H1 (cell line): Measurements from ENCODE around the gene ACBD6.

ENCODE experiments used
- CBX8 ChIP-seq: fragments of 300-800, 300-1000 bp; sonication (generic); IDR thresholded peaks from 2 replicates; pipeline ENCODE4 v1.7.1; 2016; ENCODE audit warnings: low read depth, low read length, borderline replicate concordance
- EZH2 ChIP-seq: fragments of 200-600 bp; sonication (generic); IDR thresholded peaks from 2 replicates; pipeline ENCODE4 v1.7.1; 2012; ENCODE audit warnings: low read depth, mild to moderate bottlenecking, moderate library complexity, low read length, inconsistent platforms; ENCODE audit not compliant: severe bottlenecking
- POLR2A ChIP-seq, 2 experiments: IDR thresholded peaks; 1 replicate in 1 of 2; 2 replicates in 1 of 2; pipeline ENCODE4 v1.6.1; 2011; ENCODE audit warnings: low read depth in 2 of 2, low read length in 2 of 2, mild to moderate bottlenecking in 2 of 2; ENCODE audit errors: control extremely low read depth in 1 of 2
- POLR2AphosphoS5 ChIP-seq: IDR thresholded peaks from 2 replicates; pipeline ENCODE4 v1.6.1; 2011; ENCODE audit warnings: low read depth, low read length
- RNF2 ChIP-seq: fragments of 200-900, 300-1000 bp; sonication (generic); IDR thresholded peaks from 2 replicates; pipeline ENCODE4 v1.7.1; 2016; ENCODE audit warnings: borderline replicate concordance, low read depth, mild to moderate bottlenecking, antibody characterized with exemption, low read length; ENCODE audit not compliant: poor library complexity, severe bottlenecking; ENCODE audit errors: missing control alignments
- RXRA ChIP-seq: IDR thresholded peaks from 2 replicates; pipeline ENCODE4 v1.6.1; 2011; ENCODE audit warnings: low read depth, mild to moderate bottlenecking, low read length, moderate library complexity; ENCODE audit not compliant: insufficient read depth
- TF ChIP-seq, protein P1 (sequence below), 3 experiments: IDR thresholded peaks; 1 replicate in 2 of 3; 2 replicates in 1 of 3; pipeline versions ENCODE4 v1.5.1 to v1.6.1; 2011; ENCODE audit warnings: low read length in 3 of 3, mild to moderate bottlenecking in 3 of 3, inconsistent platforms in 2 of 3, low read depth in 1 of 3, moderate library complexity in 1 of 3; ENCODE audit not compliant: insufficient read depth in 1 of 3; ENCODE audit errors: control extremely low read depth in 1 of 3

DNA sequence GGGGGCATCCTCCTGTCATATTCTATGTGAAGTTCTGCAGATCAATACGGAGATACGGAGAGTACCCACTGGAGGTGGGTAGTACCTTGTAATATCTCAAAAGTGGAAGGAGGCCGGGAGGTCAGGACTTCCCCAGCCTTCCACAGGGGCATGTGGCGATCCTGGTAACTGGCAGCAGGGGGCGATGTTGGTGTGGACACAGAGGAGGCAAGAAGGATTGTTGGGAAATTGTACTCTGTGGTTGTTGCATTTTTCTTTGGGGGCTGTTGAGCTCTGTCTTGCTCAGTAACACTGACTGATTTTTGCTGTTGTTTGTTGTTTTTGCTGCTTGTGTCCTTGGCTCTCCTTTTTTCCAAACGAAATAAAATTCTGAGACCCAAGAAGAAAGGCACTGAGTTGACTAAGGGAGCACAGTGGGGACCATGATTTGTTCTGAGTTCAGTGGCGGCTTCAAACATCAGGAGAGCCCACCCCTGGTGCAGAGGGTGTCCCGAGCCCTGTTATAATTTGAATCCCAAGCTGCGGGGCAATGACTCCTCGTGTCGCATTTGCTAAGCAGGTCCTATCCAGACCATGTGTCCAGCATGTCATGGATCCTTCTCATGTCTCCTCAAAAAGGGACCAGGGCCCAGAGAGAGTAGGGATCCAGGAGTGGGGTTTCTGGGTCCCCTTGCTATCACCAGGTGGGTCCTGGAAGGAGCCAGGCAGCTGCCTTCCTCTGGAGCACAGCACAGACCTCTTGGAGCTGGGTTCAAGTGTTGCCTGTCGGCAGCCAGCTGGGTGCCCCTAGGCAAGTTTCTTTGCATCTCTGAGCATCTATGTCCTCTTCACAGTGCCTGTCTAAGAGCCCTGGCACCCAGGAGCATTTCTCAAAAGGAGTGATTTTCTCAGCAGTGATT lies 249.5 kb downstream of the ACBD6 start:
- TF ChIP-seq EZH2 (no peak), RNF2 (no peak), CBX8 (no peak), POLR2AphosphoS5 (no peak), RXRA (no peak), POLR2A (IDR thresholded peaks at IDR 0.05; ENCODE audit: control extremely low read depth in 1 of 2, low read depth in 2 of 2, low read length in 2 of 2) (no peak)
- TF ChIP-seq, protein P1, sequence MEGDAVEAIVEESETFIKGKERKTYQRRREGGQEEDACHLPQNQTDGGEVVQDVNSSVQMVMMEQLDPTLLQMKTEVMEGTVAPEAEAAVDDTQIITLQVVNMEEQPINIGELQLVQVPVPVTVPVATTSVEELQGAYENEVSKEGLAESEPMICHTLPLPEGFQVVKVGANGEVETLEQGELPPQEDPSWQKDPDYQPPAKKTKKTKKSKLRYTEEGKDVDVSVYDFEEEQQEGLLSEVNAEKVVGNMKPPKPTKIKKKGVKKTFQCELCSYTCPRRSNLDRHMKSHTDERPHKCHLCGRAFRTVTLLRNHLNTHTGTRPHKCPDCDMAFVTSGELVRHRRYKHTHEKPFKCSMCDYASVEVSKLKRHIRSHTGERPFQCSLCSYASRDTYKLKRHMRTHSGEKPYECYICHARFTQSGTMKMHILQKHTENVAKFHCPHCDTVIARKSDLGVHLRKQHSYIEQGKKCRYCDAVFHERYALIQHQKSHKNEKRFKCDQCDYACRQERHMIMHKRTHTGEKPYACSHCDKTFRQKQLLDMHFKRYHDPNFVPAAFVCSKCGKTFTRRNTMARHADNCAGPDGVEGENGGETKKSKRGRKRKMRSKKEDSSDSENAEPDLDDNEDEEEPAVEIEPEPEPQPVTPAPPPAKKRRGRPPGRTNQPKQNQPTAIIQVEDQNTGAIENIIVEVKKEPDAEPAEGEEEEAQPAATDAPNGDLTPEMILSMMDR (IDR thresholded peaks at IDR 0.05; ENCODE audit: control extremely low read depth in 1 of 3, insufficient read depth in 1 of 3, low read depth in 1 of 3, low read length in 3 of 3), result peak; percentile 95 to 98 (median 98)
